Calu3 (cell line): ENCODE results near the gene ZCCHC4. TPM values are rescaled to one million over a fixed set of nuclear protein-coding genes. Genes with fewer than 3 reads are reported as not detected.

Experiments
- BruUV-seq: library from RNA; stranded (reverse); fragments of 400-500 nt; replicated peaks from 2 replicates; lab custom pipeline; 2021; lab: Mats Ljungman, UMichigan
- CTCF ChIA-PET: fragments of 300-600 bp; sonication (Branson Sonifier 250); formaldehyde crosslinking; loops from one replicate; lab custom pipeline; 2022; ENCODE audit warnings: antibody characterized with exemption; lab: Charles Lee
- DNase-seq: peaks from one replicate; pipeline ENCODE4 v3.0.0; 2022
- H3K27ac Mint-ChIP-seq: one replicate; pipeline ENCODE4 v1.8.0; 2022; ENCODE audit warnings: mixed read lengths; ENCODE audit not compliant: unreplicated experiment
- H3K27me3 Mint-ChIP-seq: one replicate; pipeline ENCODE4 v1.8.0; 2022; ENCODE audit warnings: mixed read lengths; ENCODE audit not compliant: unreplicated experiment
- H3K36me3 Mint-ChIP-seq: one replicate; pipeline ENCODE4 v1.8.0; 2022; ENCODE audit warnings: mild to moderate bottlenecking, moderate library complexity, mixed read lengths; ENCODE audit not compliant: insufficient read depth, unreplicated experiment
- H3K4me1 Mint-ChIP-seq: one replicate; pipeline ENCODE4 v1.8.0; 2022; ENCODE audit warnings: mild to moderate bottlenecking, low read depth, mixed read lengths; ENCODE audit not compliant: unreplicated experiment
- H3K4me3 Mint-ChIP-seq: one replicate; pipeline ENCODE4 v1.8.0; 2022; ENCODE audit warnings: mild to moderate bottlenecking, low read depth, moderate library complexity, mixed read lengths; ENCODE audit not compliant: unreplicated experiment
- H3K9me3 Mint-ChIP-seq: one replicate; pipeline ENCODE4 v1.8.0; 2022; ENCODE audit warnings: low read depth, mixed read lengths; ENCODE audit not compliant: unreplicated experiment
- intact Hi-C: fragments of 100-400 bp; cut with micrococcal nuclease; formaldehyde crosslinking; loops from one replicate; pipeline ENCODE4 v1.10.0; 2022; ENCODE audit not compliant: unreplicated experiment
- total RNA-seq: library from RNA; stranded (reverse); gene quantifications from 2 replicates; pipeline ENCODE4 v1.2.3, GENCODE V29; 2022
- TF ChIP-seq, protein P1 (sequence below): fragments of 200-600 bp; IDR thresholded peaks from one replicate; pipeline ENCODE4 v1.8.0; 2022; ENCODE audit warnings: antibody characterized with exemption; ENCODE audit not compliant: unreplicated experiment

Gene ZCCHC4
- total RNA-seq, 1 experiment from 2014 or later = 10.1 TPM

- Mint-ChIP-seq H3K36me3 (no peaks in the 10 kb centered on the region), H3K9me3 (no peaks in the 10 kb centered on the region), H3K4me3 (no peak overlapping the region), H3K27me3 (no peaks in the 10 kb centered on the region), H3K4me1 (no peaks in the 10 kb centered on the region), H3K27ac (no peak overlapping the region)
- CTCF ChIA-PET = no interaction called here
- DNase-seq = no peak
- intact Hi-C loops = no loop called here
- TF ChIP-seq, protein P1, sequence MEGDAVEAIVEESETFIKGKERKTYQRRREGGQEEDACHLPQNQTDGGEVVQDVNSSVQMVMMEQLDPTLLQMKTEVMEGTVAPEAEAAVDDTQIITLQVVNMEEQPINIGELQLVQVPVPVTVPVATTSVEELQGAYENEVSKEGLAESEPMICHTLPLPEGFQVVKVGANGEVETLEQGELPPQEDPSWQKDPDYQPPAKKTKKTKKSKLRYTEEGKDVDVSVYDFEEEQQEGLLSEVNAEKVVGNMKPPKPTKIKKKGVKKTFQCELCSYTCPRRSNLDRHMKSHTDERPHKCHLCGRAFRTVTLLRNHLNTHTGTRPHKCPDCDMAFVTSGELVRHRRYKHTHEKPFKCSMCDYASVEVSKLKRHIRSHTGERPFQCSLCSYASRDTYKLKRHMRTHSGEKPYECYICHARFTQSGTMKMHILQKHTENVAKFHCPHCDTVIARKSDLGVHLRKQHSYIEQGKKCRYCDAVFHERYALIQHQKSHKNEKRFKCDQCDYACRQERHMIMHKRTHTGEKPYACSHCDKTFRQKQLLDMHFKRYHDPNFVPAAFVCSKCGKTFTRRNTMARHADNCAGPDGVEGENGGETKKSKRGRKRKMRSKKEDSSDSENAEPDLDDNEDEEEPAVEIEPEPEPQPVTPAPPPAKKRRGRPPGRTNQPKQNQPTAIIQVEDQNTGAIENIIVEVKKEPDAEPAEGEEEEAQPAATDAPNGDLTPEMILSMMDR = no peak
- no TSS peak for BruUV-seq
These were observed 93.6 kb downstream of the ZCCHC4 start for GRCh38 chr4:25406081-25406692.

GRCh38 chr4:25410820-25411529 is 98.4 kb downstream of the ZCCHC4 start:
- intact Hi-C loops = no loop called here
- H3K9me3 Mint-ChIP-seq = no peaks in the 10 kb centered on the region
- BruUV-seq = no TSS peak
- DNase-seq = no peak
- H3K4me3 Mint-ChIP-seq = no peak overlapping the region
- CTCF ChIA-PET = no interaction called here
- no peak overlapping the region for H3K27ac Mint-ChIP-seq
- H3K36me3 Mint-ChIP-seq = no peaks in the 10 kb centered on the region
- H3K4me1 Mint-ChIP-seq = no peaks in the 10 kb centered on the region
- no peaks in the 10 kb centered on the region for H3K27me3 Mint-ChIP-seq
- TF ChIP-seq, protein P1 = no peak

DNA sequence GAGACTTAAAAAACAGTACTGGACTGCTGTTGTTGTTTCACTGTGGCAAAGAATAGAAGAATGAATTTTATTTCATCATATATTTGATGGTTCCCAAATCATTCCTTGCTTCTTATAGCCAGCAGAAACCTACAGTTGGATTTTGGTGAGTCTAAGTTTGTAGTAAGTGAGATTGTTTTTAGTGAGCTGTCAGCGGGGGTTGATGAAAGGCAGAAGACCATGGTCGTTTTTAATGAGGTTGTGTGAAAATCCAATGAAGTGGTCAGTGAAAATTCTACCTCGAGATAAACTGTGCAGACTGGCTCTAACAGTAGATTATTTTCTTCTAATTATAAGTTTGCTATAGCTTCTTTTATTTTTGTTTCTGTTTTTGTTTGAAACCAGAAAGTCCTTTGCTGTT is 100.7 kb downstream of the ZCCHC4 start:
- Mint-ChIP-seq H3K4me3 (no peak overlapping the region), H3K36me3 (peaks cover 5% of the 10 kb centered on the region), H3K27ac (no peak overlapping the region), H3K27me3 (no peaks in the 10 kb centered on the region), H3K4me1 (no peaks in the 10 kb centered on the region), H3K9me3 (no peaks in the 10 kb centered on the region)
- no peak for DNase-seq
- TF ChIP-seq, protein P1 = no peak
- CTCF ChIA-PET = interaction anchor here (0.6 kb wide), 1 partner anchor 773 kb away, joined by 5 read pairs; no protein-coding TSS in a partner anchor
- intact Hi-C loops = no loop called here
- no TSS peak for BruUV-seq

DNA sequence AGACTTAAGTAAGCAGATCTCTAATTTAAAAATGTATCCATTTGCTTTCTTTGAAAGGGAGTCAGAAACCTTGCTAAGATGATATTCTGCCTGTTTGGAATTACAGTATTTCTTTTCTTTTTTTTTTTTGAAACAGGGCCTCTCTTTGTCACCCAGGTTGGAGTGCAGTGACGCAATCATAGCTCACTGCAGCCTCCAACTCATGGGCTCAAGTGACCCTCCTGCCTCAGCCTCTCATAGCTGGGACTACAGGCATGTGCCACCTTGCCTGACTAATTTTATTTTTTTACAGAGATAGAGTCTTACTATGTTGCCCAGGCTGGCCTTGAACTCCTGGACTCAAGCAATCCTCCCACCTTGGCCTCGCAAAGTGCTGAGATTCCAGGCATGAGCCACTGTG is 104.4 kb downstream of the ZCCHC4 start:
- no peaks in the 10 kb centered on the region for H3K4me1 Mint-ChIP-seq
- no peak overlapping the region for H3K27ac Mint-ChIP-seq
- no peaks in the 10 kb centered on the region for H3K27me3 Mint-ChIP-seq
- no TSS peak for BruUV-seq
- no peaks in the 10 kb centered on the region for H3K9me3 Mint-ChIP-seq
- no peak overlapping the region for H3K4me3 Mint-ChIP-seq
- intact Hi-C loops = no loop called here
- TF ChIP-seq, protein P1 = no peak
- peaks cover 5% of the 10 kb centered on the region for H3K36me3 Mint-ChIP-seq
- DNase-seq = no peak
- CTCF ChIA-PET = no interaction called here

Other genes starting within 250 kb of the ZCCHC4 start
- 7.5 and 9.4 TPM in 2 replicates for gene SEPSECS, start 152.3 kb upstream of the ZCCHC4 start, total RNA-seq
- 13.0 and 13.2 TPM in 2 replicates for gene PI4K2B, start 78.7 kb upstream of the ZCCHC4 start, total RNA-seq
- gene ANAPC4, start 64.5 kb downstream of the ZCCHC4 start, total RNA-seq = 23.2 and 24.0 TPM in 2 replicates